ENCODE measurements around the gene SAMD11.

SAMD11 gene

DNA sequence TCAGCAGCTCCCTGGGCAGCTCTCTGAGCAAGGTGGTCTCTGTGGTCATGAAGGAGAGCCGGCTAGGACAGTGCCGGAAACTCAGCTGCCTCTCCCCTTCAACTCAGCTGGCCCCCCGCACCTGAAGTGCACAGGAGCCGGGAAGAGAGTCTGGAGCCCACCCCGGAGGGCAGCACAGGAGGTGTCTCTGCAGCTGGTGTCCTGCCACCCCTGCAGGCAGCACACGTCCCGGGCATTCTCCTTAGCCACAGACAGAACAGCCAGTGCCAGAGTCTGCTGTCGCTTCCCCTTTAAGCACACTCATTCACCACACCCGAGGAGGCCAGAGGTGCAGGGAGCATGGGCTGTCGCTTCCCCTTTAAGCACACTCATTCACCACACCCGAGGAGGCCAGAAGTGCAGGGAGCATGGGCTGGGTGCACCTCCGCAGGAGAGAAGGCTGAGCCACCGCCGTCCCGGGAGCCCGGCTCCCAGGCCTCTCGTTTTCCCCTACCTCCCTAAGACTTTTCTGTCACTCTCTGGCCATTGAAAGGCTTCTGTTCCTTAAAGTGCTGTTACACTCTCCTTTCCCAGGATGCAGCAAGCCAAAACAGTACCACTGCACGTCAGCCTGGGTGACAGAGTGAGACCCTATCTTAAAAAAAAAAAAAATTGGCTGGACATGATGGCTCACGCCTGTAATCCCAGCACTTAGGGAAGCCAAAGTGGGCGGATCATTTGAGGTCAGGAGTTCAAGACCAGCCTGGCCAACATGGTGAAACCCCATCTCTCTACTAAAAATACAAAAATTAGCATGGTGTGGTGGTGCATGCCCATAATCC lies 16.9 kb upstream of the SAMD11 start:
- H3K4me1 ChIP-seq (ENCODE audit: control insufficient read depth, insufficient read depth, low read length): peaks cover 36% of the 10 kb centered on the region
- no peaks in the 10 kb centered on the region for H3K9me3 ChIP-seq (ENCODE audit: control insufficient read depth, low read length)
- H3K9ac ChIP-seq (ENCODE audit: low read length): no peak overlapping the region
- H3K4me3 ChIP-seq (ENCODE audit: low read length): no peak overlapping the region
- peaks cover 46% of the 10 kb centered on the region for H3K27me3 ChIP-seq (ENCODE audit: control insufficient read depth, insufficient read depth, low read length)
- H3K36me3 ChIP-seq (ENCODE audit: control insufficient read depth, insufficient read depth, low read length): no peaks in the 10 kb centered on the region

- Histone ChIP-seq H3K27me3 (ENCODE audit: control insufficient read depth, insufficient read depth, low read length) (peaks cover 56% of the 10 kb centered on the region), H3K4me1 (ENCODE audit: control insufficient read depth, insufficient read depth, low read length) (peaks cover 38% of the 10 kb centered on the region), H3K9ac (ENCODE audit: low read length) (no peak overlapping the region), H3K9me3 (ENCODE audit: control insufficient read depth, low read length) (no peaks in the 10 kb centered on the region), H3K4me3 (ENCODE audit: low read length) (no peak overlapping the region), H3K36me3 (ENCODE audit: control insufficient read depth, insufficient read depth, low read length) (no peaks in the 10 kb centered on the region)
These were observed 15.9 kb upstream of the SAMD11 start for GRCh38 chr1:907611-908451.

DNA sequence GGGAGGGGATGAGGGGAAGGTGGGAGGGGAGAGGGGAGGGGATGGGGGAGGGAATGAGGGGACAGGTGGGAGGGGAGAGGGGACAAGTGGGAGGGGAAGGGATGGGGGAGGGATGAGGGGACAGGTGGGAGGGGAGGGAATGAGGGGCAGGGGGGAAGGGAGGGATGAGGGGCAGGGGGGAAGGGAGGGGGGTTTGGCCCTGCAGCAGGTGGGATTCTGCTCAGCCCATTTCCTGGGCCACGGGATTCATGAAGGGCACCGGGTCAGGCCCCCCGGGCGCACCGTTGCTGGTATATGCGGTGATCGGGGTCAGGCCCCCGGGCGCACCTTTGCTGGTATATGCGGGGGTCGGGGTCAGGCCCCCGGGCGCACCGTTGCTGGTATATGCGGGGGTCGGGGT lies 15.1 kb upstream of the SAMD11 start:
- no peaks in the 10 kb centered on the region for H3K9me3 ChIP-seq (ENCODE audit: control insufficient read depth, low read length)
- peaks cover 38% of the 10 kb centered on the region for H3K4me1 ChIP-seq (ENCODE audit: control insufficient read depth, insufficient read depth, low read length)
- H3K27me3 ChIP-seq (ENCODE audit: control insufficient read depth, insufficient read depth, low read length): peaks cover 63% of the 10 kb centered on the region

DNA sequence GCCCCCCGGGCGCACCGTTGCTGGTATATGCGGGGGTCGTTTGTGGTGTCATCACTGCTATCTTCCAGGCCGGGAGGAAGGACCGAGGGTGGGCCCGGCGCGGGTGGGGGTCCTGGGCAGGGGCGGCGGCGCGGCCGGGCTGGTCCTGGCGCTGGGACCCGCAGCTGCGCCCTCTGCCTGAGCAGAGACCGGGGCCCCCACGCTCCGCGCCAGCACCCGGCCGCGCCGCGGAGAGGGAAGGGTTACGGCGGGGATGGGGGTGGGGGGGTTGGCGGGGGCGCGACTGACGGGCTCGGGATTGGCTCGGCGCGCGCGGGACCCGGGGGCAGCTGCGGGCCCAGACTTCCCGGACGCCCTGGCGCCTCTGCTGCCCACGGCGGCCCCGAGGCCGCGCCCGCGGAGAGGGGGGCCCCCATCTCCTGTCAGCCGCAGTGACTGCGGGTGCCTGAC lies 13.8 kb upstream of the SAMD11 start:
- Histone ChIP-seq H3K27me3 (ENCODE audit: control insufficient read depth, insufficient read depth, low read length) (peaks cover 73% of the 10 kb centered on the region), H3K4me1 (ENCODE audit: control insufficient read depth, insufficient read depth, low read length) (peaks cover 38% of the 10 kb centered on the region), H3K9me3 (ENCODE audit: control insufficient read depth, low read length) (no peaks in the 10 kb centered on the region), H3K4me3 (ENCODE audit: low read length) (no peak overlapping the region), H3K36me3 (ENCODE audit: control insufficient read depth, insufficient read depth, low read length) (no peaks in the 10 kb centered on the region), H3K9ac (ENCODE audit: low read length) (no peak overlapping the region)

More for the DNA sequence above, 15.1 kb upstream of the SAMD11 start:
- Histone ChIP-seq H3K4me3 (ENCODE audit: low read length) (no peak overlapping the region), H3K9ac (ENCODE audit: low read length) (no peak overlapping the region), H3K36me3 (ENCODE audit: control insufficient read depth, insufficient read depth, low read length) (no peaks in the 10 kb centered on the region)

DNA sequence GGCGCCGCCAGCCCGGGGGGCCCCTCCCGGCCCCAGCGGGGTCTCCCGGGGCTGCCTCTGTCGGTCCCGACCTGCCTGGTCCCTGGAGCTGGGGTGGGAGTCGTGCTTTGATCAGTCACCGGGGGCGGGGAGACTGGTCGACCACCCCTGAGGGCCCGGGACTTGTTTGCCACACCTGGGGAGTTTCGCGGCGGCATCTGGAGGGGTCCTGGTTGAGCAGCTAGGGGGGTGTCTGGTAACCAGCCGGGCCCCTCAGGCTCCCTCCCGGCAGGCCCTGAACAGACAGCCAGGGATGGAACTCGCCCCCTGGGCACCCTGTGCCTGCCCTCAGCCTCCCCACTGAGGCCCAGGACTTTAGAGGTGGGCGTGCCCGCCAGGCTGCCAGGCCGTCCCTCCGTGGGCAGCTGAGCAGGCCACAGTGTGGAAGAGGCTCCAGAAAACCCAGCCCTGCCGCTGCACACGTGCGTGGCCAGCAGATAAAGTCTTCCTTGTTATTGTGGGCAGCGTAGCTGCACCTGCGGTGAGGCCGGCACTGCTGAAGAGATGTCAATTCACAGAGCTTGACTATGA lies 13.3 kb upstream of the SAMD11 start:
- Histone ChIP-seq H3K9ac (ENCODE audit: low read length) (no peak overlapping the region), H3K36me3 (ENCODE audit: control insufficient read depth, insufficient read depth, low read length) (no peaks in the 10 kb centered on the region), H3K9me3 (ENCODE audit: control insufficient read depth, low read length) (no peaks in the 10 kb centered on the region), H3K4me3 (ENCODE audit: low read length) (no peak overlapping the region), H3K27me3 (ENCODE audit: control insufficient read depth, insufficient read depth, low read length) (peaks cover 70% of the 10 kb centered on the region), H3K4me1 (ENCODE audit: control insufficient read depth, insufficient read depth, low read length) (peaks cover 33% of the 10 kb centered on the region)

GRCh38 chr1:910881-911721 lies 12.6 kb upstream of the SAMD11 start:
- Histone ChIP-seq H3K4me1 (ENCODE audit: control insufficient read depth, insufficient read depth, low read length) (peaks cover 34% of the 10 kb centered on the region), H3K9ac (ENCODE audit: low read length) (no peak overlapping the region), H3K36me3 (ENCODE audit: control insufficient read depth, insufficient read depth, low read length) (no peaks in the 10 kb centered on the region), H3K9me3 (ENCODE audit: control insufficient read depth, low read length) (no peaks in the 10 kb centered on the region), H3K4me3 (ENCODE audit: low read length) (no peak overlapping the region), H3K27me3 (ENCODE audit: control insufficient read depth, insufficient read depth, low read length) (peaks cover 70% of the 10 kb centered on the region)

DNA sequence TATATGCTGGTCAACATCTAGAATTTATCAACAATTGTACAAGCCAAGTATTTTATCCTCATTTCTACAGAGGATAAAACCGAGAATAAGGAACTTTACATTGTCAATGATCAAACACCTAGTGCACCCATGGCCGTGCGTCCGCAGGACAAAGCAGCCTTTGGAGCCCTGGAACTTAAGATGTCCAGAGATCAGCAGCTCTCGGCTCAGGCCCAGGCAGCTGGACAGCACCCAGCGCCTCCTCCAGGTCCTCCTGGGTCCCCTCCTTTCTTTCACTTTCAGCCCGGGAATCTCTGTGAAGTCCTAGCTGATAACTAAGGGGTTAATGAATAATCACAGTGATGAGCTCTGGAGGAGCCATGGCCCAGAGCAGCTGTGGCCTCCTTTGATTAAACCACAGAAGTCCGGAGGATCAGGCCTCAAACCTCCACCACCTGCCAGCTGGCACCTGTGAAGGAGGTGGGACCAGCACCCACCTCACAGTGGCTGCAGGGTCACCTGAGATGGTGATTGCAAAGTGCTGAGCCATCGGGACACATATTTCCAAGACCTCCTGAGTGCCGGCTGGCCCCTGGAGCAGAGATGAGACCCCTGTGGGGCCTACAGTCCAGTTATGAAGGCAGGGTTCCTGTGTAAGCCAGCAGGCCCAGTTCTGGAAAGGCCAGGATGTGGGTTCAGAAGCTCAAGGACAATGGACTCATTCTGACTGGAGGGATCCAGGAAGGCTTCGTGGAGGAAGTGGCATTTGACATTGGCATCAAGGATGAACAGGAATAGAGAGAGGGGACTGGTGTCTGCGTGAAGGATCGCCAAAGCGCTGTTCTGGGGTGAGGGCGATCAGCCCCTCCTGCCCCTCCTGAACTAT lies 11.6 kb upstream of the SAMD11 start:
- Histone ChIP-seq H3K4me1 (ENCODE audit: control insufficient read depth, insufficient read depth, low read length) (peaks cover 34% of the 10 kb centered on the region), H3K36me3 (ENCODE audit: control insufficient read depth, insufficient read depth, low read length) (no peaks in the 10 kb centered on the region), H3K4me3 (ENCODE audit: low read length) (no peak overlapping the region), H3K9ac (ENCODE audit: low read length) (no peak overlapping the region), H3K27me3 (ENCODE audit: control insufficient read depth, insufficient read depth, low read length) (peaks cover 71% of the 10 kb centered on the region), H3K9me3 (ENCODE audit: control insufficient read depth, low read length) (no peaks in the 10 kb centered on the region)

GRCh38 chr1:912740-913301 lies 10.9 kb upstream of the SAMD11 start:
- no peak overlapping the region for H3K4me3 ChIP-seq (ENCODE audit: low read length)
- H3K9ac ChIP-seq (ENCODE audit: low read length): no peak overlapping the region
- H3K9me3 ChIP-seq (ENCODE audit: control insufficient read depth, low read length): no peaks in the 10 kb centered on the region
- peaks cover 38% of the 10 kb centered on the region for H3K4me1 ChIP-seq (ENCODE audit: control insufficient read depth, insufficient read depth, low read length)
- H3K27me3 ChIP-seq (ENCODE audit: control insufficient read depth, insufficient read depth, low read length): peaks cover 74% of the 10 kb centered on the region
- no peaks in the 10 kb centered on the region for H3K36me3 ChIP-seq (ENCODE audit: control insufficient read depth, insufficient read depth, low read length)

DNA sequence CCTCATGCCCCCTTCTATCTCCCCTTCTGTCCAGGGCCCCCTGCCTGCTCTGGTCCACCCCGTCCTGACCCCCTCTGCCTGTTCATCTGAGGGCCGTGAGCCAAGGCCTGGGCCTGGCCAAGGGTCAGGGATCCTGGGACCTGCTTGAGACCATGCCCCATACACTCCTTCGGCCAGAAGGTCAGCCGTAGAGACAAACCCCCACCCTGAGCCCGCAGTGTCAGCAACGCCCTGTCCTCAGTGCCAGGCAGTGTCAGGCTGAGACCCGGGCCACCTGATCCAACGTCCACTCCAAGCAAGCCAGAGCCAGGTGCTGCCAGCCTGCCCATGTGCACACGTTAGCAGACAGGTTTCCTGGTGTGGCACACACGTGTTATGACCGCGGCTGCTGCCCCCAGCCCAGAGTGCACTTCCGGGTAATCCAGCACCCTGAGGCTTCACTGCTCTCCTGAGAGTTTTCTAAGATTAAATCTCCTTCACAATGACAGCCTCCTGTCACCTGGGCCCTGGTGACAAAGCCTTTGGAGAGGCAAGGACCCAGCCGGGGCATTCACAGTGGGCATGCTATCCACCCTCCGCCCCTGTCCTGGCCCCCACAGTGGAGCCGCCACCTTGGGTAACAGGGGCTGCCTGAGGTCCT lies 10.1 kb upstream of the SAMD11 start:
- H3K4me1 ChIP-seq (ENCODE audit: control insufficient read depth, insufficient read depth, low read length): peaks cover 38% of the 10 kb centered on the region
- H3K9me3 ChIP-seq (ENCODE audit: control insufficient read depth, low read length): no peaks in the 10 kb centered on the region
- no peak overlapping the region for H3K9ac ChIP-seq (ENCODE audit: low read length)
- H3K36me3 ChIP-seq (ENCODE audit: control insufficient read depth, insufficient read depth, low read length): no peaks in the 10 kb centered on the region
- no peak overlapping the region for H3K4me3 ChIP-seq (ENCODE audit: low read length)
- peaks cover 79% of the 10 kb centered on the region for H3K27me3 ChIP-seq (ENCODE audit: control insufficient read depth, insufficient read depth, low read length)

- Histone ChIP-seq H3K27me3 (ENCODE audit: control insufficient read depth, insufficient read depth, low read length) (peaks cover 86% of the 10 kb centered on the region), H3K9me3 (ENCODE audit: control insufficient read depth, low read length) (no peaks in the 10 kb centered on the region), H3K36me3 (ENCODE audit: control insufficient read depth, insufficient read depth, low read length) (no peaks in the 10 kb centered on the region), H3K9ac (ENCODE audit: low read length) (no peak overlapping the region), H3K4me3 (ENCODE audit: low read length) (no peak overlapping the region), H3K4me1 (ENCODE audit: control insufficient read depth, insufficient read depth, low read length) (peaks cover 38% of the 10 kb centered on the region)
These were observed 9.4 kb upstream of the SAMD11 start for GRCh38 chr1:914131-914890.
